IgD-negative memory B cell (primary cell): ENCODE measurements around the gene CD19. TPM values are rescaled to one million over a fixed set of nuclear protein-coding genes. Genes with fewer than 3 reads are reported as not detected.
"Not testable (repeated sequence)": the region's sequence is repeated elsewhere in the genome, so short reads cannot be mapped to it uniquely, and the experiment has no call there.

Experiments used
- H3K27ac Mint-ChIP-seq, 3 donors: one replicate each; pipeline ENCODE4 v1.8.0; 2020 to 2022; ENCODE audit warnings: mild to moderate bottlenecking in 3 of 3, mixed read lengths in 3 of 3, moderate library complexity in 1 of 3
- H3K27me3 Mint-ChIP-seq: one replicate; pipeline ENCODE4 v1.8.0; 2021; ENCODE audit warnings: mixed read lengths
- H3K36me3 Mint-ChIP-seq: one replicate; pipeline ENCODE4 v1.8.0; 2020; ENCODE audit warnings: mild to moderate bottlenecking, mixed read lengths
- H3K4me1 Mint-ChIP-seq, 3 donors: one replicate each; pipeline ENCODE4 v1.8.0; 2020 to 2022; ENCODE audit warnings: mixed read lengths in 3 of 3, mild to moderate bottlenecking in 1 of 3
- H3K4me3 Mint-ChIP-seq, 4 donors: one replicate each; pipeline ENCODE4 v1.8.0; 2020 to 2022; ENCODE audit warnings: mild to moderate bottlenecking in 4 of 4, mixed read lengths in 4 of 4, moderate library complexity in 3 of 4
- H3K9me3 Mint-ChIP-seq, 3 donors: one replicate each; pipeline ENCODE4 v1.8.0; 2020 to 2021; ENCODE audit warnings: mixed read lengths in 3 of 3, mild to moderate bottlenecking in 1 of 3
- polyA plus RNA-seq: library from polyadenylated mRNA; unstranded; fragments of 300-500 nt; fragmentation: Illumina TruSeq; gene quantifications from one replicate; pipeline ENCODE4 v1.2.3, GENCODE V29; 2021

CD19 gene
- polyA plus RNA-seq, 1 donor from 2014 or later: 185 TPM

DNA sequence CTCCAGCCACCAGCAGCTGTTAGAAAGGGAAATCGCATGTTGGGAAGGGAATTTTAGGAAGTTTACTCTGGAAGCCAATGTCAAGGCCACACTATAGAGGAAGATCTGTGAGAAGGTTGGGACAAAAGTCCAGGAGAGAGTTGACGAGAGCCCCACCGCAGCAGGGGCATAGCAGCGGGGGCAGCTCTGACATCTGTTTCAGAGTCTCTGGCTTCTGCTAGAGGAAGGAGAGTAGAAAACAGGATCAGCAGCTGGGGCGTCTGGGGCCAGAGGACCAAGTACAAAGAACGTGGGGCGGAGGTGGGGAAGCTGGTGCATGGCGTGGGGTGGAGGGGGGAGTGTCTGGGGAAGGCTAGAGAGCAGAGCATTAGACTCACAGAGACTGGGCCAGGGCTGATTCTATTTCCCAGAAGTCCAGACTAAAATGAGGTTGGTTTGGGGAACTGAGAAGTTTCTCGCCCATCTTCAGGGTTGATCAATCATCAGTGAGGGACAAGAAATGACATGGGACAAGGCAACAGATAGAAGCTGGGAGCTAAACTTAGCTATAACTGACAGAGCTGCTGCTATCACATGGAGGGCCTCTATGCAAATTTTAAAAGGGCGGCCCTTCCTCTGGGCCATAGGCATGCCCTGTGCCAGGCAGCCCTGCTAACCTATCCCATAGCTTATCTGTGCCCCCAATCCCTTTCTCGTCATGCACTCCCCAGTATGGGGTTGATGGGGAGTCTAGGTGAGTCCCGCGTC lies 7.9 kb upstream of the CD19 start:
- H3K36me3 Mint-ChIP-seq: no peaks in the 10 kb centered on the region
- peak overlapping the region; percentile 91 to 98 (median 96) for H3K4me3 Mint-ChIP-seq
- no peaks in the 10 kb centered on the region for H3K27me3 Mint-ChIP-seq
- H3K4me1 Mint-ChIP-seq: peaks cover 25 to 30% (median 26%) of the 10 kb centered on the region in 3 donors
- peak overlapping the region; percentile 88 to 96 (median 95) for H3K27ac Mint-ChIP-seq
- no peaks in the 10 kb centered on the region for H3K9me3 Mint-ChIP-seq

DNA sequence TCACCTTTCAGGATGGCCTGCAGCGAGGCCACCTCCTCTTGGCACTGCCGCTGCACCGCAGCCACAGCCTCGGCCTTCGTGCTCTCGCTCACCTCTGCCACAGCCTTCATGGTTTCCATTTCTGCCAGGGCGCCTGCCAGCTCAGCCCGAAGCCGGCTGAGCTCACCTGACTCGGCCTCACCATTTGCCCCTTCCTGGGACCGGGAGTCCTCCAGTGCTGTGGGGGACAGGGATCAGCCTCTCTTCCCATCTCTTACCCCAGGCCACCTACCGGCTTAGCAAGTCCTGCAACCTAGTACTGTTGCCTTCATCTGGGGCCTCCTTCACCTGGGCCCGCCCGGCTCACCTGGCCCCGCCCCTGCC lies 7.4 kb upstream of the CD19 start:
- Mint-ChIP-seq H3K4me1 (peaks cover 25 to 30% (median 29%) of the 10 kb centered on the region in 3 donors), H3K27ac (peak overlapping the region; percentile 88 to 96 (median 95))

DNA sequence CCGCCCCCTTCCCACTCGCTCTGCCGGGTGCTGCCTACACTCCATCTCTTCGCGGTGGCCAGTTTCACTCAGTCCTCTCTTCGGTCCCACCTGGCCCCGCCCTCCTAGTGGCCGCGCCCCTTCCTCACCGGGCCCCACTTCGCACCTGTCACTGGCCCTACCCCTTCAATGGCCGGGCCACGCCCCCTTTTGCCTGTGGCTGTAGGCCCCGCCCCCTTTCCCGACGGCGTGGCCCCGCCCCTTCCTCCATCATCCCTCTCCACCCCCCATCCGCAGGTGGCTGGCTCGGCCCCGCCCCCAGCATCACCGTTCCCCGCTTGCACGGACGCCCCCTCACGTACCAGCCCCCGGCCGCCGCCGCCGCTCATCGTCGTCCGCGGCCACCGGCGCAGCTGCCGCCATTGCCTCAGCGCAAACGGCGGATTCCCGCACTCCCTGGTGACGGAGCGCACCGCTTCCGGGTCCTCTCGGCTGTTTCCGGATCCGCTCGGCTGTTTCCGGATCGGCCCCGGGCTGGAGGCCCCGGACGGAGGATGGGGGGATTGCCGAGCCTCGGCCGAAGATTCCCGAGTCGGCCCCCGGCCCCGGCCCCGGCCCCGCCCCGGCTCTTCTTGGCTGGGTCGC lies 6.9 kb upstream of the CD19 start, which contains the start of gene RABEP2:
RABEP2 (minus strand) TSS at position 477 of the 624 bp plus-strand sequence; CDS start at position 402, 75 bp downstream.
- H3K4me1 Mint-ChIP-seq: peaks cover 25 to 31% (median 29%) of the 10 kb centered on the region in 3 donors
- H3K36me3 Mint-ChIP-seq: no peaks in the 10 kb centered on the region
- peak within 1 kb of the TSS; percentile 91 to 98 (median 96) for H3K4me3 Mint-ChIP-seq
- no peaks in the 10 kb centered on the region for H3K9me3 Mint-ChIP-seq
- H3K27ac Mint-ChIP-seq: peak within 1 kb of the TSS; percentile 88 to 98 (median 95)
- H3K27me3 Mint-ChIP-seq: no peaks in the 10 kb centered on the region

More for the DNA sequence above, 7.4 kb upstream of the CD19 start:
- Mint-ChIP-seq H3K27me3 (no peaks in the 10 kb centered on the region), H3K36me3 (no peaks in the 10 kb centered on the region), H3K9me3 (no peaks in the 10 kb centered on the region), H3K4me3 (peak overlapping the region; percentile 91 to 98 (median 96))

DNA sequence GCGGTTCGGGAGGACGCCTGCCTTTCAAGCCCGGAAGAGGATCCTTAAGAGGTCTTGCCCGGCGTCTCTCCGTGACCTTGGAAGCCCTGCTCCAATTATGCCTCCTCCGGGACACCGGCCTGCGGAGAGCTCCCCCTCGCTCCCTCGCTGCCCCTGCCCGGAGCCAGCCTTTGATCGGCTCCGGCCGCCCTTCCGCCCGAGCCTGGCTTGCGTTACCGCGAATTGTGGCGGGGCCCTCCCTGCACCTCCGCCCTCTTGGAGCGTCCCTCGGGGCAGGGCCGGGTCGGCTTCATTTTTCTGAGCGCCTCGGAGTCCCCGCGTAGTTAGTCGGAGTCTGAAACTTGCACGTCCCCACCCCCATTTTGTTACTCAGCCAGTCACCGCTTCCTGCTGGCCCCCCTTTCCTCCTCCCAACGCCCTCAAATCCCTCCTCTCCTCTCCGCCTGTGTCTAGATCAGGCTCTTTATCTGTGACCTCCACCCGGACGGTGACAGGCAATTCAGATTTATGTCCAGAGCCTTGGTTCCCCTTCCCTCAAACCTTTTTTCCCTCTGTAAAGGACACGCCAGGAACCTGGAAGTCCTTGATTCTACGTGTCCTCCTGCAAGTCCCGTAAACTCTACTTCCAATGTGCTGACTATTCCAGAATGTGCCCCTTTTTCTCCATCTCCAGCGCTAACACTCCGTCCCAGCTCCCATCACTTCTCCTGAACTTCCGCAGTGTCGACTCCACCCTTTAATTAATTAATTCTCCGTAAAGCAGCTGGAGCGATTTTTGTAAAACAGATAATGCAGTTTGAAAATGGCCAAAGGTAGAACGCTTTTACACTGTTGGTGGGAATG lies 6.2 kb upstream of the CD19 start:
- Mint-ChIP-seq H3K9me3 (no peaks in the 10 kb centered on the region), H3K27me3 (no peaks in the 10 kb centered on the region), H3K36me3 (no peaks in the 10 kb centered on the region), H3K4me3 (peak overlapping the region; percentile 91 to 98 (median 96)), H3K4me1 (peaks cover 29 to 35% (median 32%) of the 10 kb centered on the region in 3 donors), H3K27ac (peak overlapping the region; percentile 88 to 98 (median 95))

DNA sequence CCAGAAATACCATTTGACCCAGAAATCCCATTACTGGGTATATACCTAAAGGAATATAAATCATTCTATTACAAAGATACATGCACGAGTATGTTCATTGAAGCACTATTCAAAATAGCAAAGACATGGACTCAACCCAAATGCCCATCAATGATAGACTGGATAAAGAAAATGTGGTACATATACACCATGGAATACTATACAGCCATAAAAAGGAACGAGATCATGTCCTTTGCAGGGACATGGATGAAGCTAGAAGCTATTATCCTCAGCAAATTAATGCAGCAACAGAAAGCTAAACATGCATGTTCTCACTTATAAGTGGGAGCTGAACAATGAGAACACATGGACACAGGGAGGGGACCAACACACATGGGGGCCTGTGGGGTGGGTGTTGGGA lies 5.5 kb upstream of the CD19 start:
- not testable (repeated sequence) for H3K9me3 Mint-ChIP-seq, H3K27me3 Mint-ChIP-seq, H3K36me3 Mint-ChIP-seq
- H3K4me1 Mint-ChIP-seq: peaks cover 33 to 38% (median 35%) of the 10 kb centered on the region in 3 donors
- H3K4me3 Mint-ChIP-seq: peak overlapping the region; percentile 91 to 98 (median 96)
- H3K27ac Mint-ChIP-seq: peak overlapping the region; percentile 13 to 98 (median 95)

DNA sequence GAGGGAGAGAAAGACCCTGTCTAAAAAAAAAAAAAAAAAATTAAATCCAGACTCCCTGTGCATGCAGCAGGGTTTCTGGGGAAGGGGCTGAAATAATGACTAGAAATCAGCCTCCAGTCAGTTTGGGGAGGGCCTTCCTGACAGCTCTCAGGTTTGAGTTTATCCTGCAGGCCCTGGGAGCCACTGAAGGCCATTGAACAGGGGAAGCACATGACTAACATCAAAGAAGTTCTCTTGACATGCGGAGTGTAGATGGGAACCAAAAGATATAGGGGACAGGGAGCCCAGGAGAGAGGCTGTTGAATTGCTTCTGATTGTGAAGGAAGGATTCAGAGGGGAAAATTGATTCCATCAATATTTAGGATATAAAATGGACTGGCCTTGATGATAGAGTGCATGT lies 4.0 kb upstream of the CD19 start:
- H3K4me1 Mint-ChIP-seq: peaks cover 32 to 42% (median 34%) of the 10 kb centered on the region in 3 donors
- no peaks in the 10 kb centered on the region for H3K36me3 Mint-ChIP-seq
- peak overlapping the region in 3 of 4 donors; percentile 21 to 72 (median 58) for H3K4me3 Mint-ChIP-seq
- no peaks in the 10 kb centered on the region for H3K27me3 Mint-ChIP-seq
- peak overlapping the region in 2 of 3 donors; percentile 92 to 95 for H3K27ac Mint-ChIP-seq
- no peaks in the 10 kb centered on the region for H3K9me3 Mint-ChIP-seq

DNA sequence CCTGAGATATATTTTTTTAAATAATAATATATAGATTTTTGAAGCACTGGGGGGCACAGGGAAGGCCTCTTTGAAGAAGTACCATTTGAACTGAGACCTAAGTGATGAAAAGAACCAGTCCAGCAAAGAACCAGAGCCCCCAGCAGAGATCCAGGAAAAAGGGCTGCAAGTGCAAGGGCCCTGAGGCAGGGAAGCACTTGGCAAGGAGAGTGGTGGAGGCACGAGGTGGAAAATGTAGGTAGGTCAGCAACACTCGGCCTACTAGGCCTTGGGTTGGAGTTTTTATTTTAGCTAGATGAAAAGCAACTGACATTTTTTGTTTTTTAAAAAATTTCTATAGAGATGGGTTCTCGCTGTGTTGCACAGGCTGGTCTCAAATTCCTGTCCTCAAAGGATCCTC lies 1.6 kb upstream of the CD19 start:
- H3K27ac Mint-ChIP-seq: peak overlapping the region; percentile 45 to 97 (median 96)
- H3K4me1 Mint-ChIP-seq: peaks cover 36 to 43% (median 37%) of the 10 kb centered on the region in 3 donors
- H3K27me3 Mint-ChIP-seq: no peaks in the 10 kb centered on the region
- H3K4me3 Mint-ChIP-seq: peak overlapping the region in 3 of 4 donors; percentile 93 to 99 (median 94)
- H3K36me3 Mint-ChIP-seq: peaks cover 5% of the 10 kb centered on the region
- no peaks in the 10 kb centered on the region for H3K9me3 Mint-ChIP-seq

DNA sequence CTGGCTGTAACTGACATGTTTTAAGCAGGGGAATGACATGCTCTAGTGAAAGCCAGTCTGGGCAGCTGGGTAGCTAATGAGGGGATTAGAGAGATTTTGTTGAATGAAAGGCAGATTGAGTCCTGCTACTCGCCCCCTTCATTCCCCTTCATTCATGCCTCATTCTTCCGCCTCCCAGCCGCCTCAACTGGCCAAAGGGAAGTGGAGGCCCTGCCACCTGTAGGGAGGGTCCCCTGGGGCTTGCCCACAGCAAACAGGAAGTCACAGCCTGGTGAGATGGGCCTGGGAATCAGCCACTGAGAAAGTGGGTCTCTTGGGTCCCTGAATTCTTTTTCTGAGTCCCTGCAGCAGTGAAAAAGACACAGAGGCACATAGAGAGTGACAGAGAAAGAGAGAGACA lies 1.1 kb upstream of the CD19 start:
- H3K27ac Mint-ChIP-seq: peak overlapping the region; percentile 45 to 97 (median 96)
- no peaks in the 10 kb centered on the region for H3K9me3 Mint-ChIP-seq
- H3K4me3 Mint-ChIP-seq: peak overlapping the region; percentile 93 to 99 (median 94)
- H3K4me1 Mint-ChIP-seq: peaks cover 40 to 43% (median 41%) of the 10 kb centered on the region in 3 donors
- H3K27me3 Mint-ChIP-seq: no peaks in the 10 kb centered on the region
- peaks cover 10% of the 10 kb centered on the region for H3K36me3 Mint-ChIP-seq

DNA sequence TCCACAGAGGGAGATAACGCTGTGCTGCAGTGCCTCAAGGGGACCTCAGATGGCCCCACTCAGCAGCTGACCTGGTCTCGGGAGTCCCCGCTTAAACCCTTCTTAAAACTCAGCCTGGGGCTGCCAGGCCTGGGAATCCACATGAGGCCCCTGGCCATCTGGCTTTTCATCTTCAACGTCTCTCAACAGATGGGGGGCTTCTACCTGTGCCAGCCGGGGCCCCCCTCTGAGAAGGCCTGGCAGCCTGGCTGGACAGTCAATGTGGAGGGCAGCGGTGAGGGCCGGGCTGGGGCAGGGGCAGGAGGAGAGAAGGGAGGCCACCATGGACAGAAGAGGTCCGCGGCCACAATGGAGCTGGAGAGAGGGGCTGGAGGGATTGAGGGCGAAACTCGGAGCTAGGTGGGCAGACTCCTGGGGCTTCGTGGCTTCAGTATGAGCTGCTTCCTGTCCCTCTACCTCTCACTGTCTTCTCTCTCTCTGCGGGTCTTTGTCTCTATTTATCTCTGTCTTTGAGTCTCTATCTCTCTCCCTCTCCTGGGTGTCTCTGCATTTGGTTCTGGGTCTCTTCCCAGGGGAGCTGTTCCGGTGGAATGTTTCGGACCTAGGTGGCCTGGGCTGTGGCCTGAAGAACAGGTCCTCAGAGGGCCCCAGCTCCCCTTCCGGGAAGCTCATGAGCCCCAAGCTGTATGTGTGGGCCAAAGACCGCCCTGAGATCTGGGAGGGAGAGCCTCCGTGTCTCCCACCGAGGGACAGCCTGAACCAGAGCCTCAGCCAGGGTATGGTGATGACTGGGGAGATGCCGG lies 769 bp downstream of the CD19 start:
- Mint-ChIP-seq H3K4me1 (peaks cover 39 to 46% (median 41%) of the 10 kb centered on the region in 3 donors), H3K9me3 (no peaks in the 10 kb centered on the region), H3K4me3 (peak overlapping the region; percentile 93 to 99 (median 94)), H3K27ac (peak overlapping the region; percentile 91 to 97 (median 96)), H3K36me3 (peaks cover 18% of the 10 kb centered on the region), H3K27me3 (no peaks in the 10 kb centered on the region)

DNA sequence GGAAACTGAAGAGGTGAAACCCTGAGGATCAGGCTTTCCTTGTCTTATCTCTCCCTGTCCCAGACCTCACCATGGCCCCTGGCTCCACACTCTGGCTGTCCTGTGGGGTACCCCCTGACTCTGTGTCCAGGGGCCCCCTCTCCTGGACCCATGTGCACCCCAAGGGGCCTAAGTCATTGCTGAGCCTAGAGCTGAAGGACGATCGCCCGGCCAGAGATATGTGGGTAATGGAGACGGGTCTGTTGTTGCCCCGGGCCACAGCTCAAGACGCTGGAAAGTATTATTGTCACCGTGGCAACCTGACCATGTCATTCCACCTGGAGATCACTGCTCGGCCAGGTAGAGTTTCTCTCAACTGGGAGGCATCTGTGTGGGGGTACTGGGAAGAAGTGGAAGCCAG lies 1.4 kb downstream of the CD19 start:
- H3K27ac Mint-ChIP-seq: peak overlapping the region; percentile 91 to 97 (median 96)
- no peaks in the 10 kb centered on the region for H3K27me3 Mint-ChIP-seq
- no peaks in the 10 kb centered on the region for H3K9me3 Mint-ChIP-seq
- peak overlapping the region; percentile 93 to 99 (median 94) for H3K4me3 Mint-ChIP-seq
- peaks cover 18% of the 10 kb centered on the region for H3K36me3 Mint-ChIP-seq
- peaks cover 36 to 42% (median 41%) of the 10 kb centered on the region in 3 donors for H3K4me1 Mint-ChIP-seq

DNA sequence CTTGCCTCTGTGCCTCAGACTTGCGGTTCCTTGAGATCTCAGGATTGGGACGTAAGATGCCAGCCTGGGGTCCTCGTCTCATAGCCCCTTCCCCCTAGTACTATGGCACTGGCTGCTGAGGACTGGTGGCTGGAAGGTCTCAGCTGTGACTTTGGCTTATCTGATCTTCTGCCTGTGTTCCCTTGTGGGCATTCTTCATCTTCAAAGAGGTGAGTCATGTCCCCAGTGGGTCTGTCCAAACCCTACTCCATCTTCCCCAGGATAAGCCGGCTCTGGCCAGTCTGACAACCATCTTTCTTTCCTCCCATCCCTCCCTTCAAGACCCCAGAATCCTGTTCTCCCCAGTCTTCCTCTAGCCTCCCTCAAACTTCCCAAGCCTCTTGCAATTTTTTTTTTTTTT lies 3.6 kb downstream of the CD19 start:
- H3K4me3 Mint-ChIP-seq: peak overlapping the region in 3 of 4 donors; percentile 23 to 91 (median 61)
- H3K4me1 Mint-ChIP-seq: peaks cover 34 to 37% (median 36%) of the 10 kb centered on the region in 3 donors
- peaks cover 18% of the 10 kb centered on the region for H3K36me3 Mint-ChIP-seq
- H3K27me3 Mint-ChIP-seq: no peaks in the 10 kb centered on the region
- peak overlapping the region; percentile 15 to 81 (median 55) for H3K27ac Mint-ChIP-seq
- no peaks in the 10 kb centered on the region for H3K9me3 Mint-ChIP-seq

DNA sequence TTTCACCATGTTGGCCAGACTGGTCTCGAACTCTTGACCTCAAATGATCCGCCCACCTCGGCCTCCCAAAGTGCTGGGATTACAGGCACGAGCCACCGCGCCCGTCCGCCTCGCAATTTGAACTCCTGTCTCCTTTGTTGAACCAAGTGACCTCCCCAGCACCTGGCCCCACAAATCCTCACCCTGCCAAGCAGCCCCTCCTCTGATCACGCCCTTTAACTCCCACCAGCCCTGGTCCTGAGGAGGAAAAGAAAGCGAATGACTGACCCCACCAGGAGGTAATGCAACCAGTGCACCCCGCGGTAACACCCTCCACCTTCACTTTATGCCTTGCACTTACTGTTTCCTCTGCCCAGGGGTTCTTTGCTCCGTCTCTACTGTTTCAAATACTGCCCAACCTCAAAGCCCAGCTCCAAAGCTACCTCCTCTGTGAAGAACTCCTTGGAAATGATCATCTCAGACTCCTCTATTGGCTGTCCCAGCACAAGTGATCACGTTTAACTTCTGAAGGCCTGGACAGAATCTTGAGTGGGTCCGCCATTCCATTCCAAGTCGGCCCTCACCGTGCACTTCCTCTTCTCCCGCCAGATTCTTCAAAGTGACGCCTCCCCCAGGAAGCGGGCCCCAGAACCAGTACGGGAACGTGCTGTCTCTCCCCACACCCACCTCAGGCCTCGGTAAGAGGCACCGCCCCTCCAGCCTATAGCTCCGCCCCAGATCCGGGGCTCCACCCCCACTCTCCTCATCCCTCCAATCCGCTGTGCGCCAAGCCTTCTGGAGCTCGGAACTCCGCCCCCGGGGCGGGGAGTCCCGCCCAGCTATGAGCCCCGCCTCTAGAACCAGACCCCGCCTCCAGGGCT lies 4.4 kb downstream of the CD19 start:
- peak overlapping the region; percentile 60 to 91 (median 87) for H3K4me3 Mint-ChIP-seq
- peaks cover 18% of the 10 kb centered on the region for H3K36me3 Mint-ChIP-seq
- peak overlapping the region; percentile 81 to 95 (median 90) for H3K27ac Mint-ChIP-seq
- H3K4me1 Mint-ChIP-seq: peaks cover 26 to 29% (median 28%) of the 10 kb centered on the region in 3 donors
- H3K27me3 Mint-ChIP-seq: no peaks in the 10 kb centered on the region
- no peaks in the 10 kb centered on the region for H3K9me3 Mint-ChIP-seq

DNA sequence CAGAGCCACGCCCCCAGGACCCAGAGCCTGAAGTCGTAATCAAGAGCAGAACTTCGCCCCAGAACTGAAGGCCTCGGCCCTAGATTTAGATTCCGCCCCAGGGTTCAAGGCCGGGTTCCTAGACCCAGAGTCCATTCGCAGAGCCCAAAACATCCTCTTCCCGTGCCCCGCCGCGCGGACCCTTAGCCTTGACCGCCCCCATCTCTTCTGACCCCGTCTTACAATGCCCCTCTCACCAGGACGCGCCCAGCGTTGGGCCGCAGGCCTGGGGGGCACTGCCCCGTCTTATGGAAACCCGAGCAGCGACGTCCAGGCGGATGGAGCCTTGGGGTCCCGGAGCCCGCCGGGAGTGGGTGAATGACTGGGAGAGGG lies 5.0 kb downstream of the CD19 start:
- Mint-ChIP-seq H3K4me1 (peaks cover 22 to 27% (median 25%) of the 10 kb centered on the region in 3 donors), H3K27ac (peak overlapping the region; percentile 81 to 95 (median 90)), H3K27me3 (no peaks in the 10 kb centered on the region), H3K9me3 (no peaks in the 10 kb centered on the region), H3K4me3 (peak overlapping the region; percentile 60 to 91 (median 87)), H3K36me3 (peaks cover 18% of the 10 kb centered on the region)
